ENCODE data around the gene FAM177A1. TPM values are rescaled to one million over a fixed set of nuclear protein-coding genes. Genes with fewer than 3 reads are reported as not detected.

Gene FAM177A1
- total and polyA plus RNA-seq, 10 of the 15 experiments (the other 5 are each of a cell fraction or from before 2014, with no cell fraction given) = 5.3 to 38.6 (median 20.7) TPM

DNA sequence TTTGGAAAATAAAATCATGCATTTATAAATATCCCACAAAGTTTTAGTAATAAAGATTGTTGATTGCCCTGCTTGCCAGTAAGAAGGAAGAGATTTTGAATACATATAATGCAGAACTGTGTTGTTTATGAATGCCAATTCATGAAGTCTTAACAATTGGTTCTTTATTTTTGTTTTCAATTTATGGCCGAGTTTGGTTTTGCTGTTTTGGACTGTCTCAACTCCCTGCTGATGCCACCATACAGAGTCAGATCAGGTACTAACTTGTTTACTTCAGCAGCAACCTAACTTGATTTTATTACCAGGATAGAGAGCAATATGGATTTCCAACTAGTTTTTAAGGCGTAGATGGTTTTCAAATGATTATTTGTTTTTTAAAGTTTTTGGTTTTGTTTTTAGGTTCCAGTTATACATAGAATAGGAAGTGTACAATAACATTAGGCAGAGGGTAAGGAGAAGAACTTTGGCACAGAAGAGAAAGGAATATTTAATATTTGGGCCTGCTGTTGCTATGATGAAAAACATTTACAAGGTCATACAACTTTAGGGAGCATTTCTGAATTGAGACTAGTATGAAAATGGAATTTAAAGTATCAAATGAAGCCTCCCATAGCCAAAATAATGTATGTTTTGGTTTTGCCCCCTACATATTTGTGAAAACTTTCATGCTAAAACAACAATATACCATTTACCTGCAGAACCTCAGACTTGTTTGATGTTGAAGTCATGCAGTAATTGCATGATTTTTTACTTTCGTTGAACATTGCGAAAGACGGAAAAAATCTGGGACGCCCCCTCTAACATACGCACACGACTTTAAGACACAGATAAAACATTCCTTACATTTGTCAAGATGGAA lies 904 bp upstream of the FAM177A1 start (continued):
- TF ChIP-seq, protein P1, sequence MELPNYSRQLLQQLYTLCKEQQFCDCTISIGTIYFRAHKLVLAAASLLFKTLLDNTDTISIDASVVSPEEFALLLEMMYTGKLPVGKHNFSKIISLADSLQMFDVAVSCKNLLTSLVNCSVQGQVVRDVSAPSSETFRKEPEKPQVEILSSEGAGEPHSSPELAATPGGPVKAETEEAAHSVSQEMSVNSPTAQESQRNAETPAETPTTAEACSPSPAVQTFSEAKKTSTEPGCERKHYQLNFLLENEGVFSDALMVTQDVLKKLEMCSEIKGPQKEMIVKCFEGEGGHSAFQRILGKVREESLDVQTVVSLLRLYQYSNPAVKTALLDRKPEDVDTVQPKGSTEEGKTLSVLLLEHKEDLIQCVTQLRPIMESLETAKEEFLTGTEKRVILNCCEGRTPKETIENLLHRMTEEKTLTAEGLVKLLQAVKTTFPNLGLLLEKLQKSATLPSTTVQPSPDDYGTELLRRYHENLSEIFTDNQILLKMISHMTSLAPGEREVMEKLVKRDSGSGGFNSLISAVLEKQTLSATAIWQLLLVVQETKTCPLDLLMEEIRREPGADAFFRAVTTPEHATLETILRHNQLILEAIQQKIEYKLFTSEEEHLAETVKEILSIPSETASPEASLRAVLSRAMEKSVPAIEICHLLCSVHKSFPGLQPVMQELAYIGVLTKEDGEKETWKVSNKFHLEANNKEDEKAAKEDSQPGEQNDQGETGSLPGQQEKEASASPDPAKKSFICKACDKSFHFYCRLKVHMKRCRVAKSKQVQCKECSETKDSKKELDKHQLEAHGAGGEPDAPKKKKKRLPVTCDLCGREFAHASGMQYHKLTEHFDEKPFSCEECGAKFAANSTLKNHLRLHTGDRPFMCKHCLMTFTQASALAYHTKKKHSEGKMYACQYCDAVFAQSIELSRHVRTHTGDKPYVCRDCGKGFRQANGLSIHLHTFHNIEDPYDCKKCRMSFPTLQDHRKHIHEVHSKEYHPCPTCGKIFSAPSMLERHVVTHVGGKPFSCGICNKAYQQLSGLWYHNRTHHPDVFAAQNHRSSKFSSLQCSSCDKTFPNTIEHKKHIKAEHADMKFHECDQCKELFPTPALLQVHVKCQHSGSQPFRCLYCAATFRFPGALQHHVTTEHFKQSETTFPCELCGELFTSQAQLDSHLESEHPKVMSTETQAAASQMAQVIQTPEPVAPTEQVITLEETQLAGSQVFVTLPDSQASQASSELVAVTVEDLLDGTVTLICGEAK (IDR thresholded peaks at IDR 0.05; ENCODE audit: borderline replicate concordance) = no peak
- TF ChIP-seq SIX5 (IDR thresholded peaks at IDR 0.05; ENCODE audit: low read depth, low read length, severe bottlenecking) (no peak), ZNF217 (IDR thresholded peaks at IDR 0.05) (no peak), FOS (IDR thresholded peaks at IDR 0.05; ENCODE audit: borderline replicate concordance, extremely low read depth, insufficient read length) (no peak), KLF5 (IDR thresholded peaks at IDR 0.05; ENCODE audit: partially characterized antibody) (no peak)

DNA sequence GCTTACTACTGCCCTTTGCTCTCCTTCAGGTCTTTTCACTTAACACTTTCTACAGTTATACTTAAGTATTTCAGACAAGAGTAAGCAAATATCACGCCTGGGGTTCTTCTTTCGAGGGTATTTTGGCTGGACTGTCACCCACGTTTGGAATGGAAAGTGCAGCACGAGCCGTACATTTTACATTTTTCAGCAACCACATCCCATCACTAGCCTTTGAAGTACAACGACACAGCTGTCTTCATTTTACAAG lies 349 bp upstream of the FAM177A1 start:
- SMC1A ChIA-PET (ENCODE audit: uncharacterized antibody, unreplicated experiment) = interaction anchor here (0.6 to 2.2 kb wide), 4 partner anchors 15 to 371 kb away, joined by 3 to 7 read pairs (median 4); partner anchors contain the start of gene PPP2R3C
- in situ Hi-C loops (cut with MboI) = loop anchor here (10.0 kb wide), 1 partner anchor 369 kb away; no protein-coding TSS in a partner anchor
- no peaks in the 10 kb centered on the region for H3K36me3 ChIP-seq (ENCODE audit: control insufficient read depth in 2 of 2, insufficient read depth in 2 of 2, low read length in 1 of 2)
- TF ChIP-seq SMAD1 (IDR thresholded peaks at IDR 0.05; ENCODE audit: low read depth, partially characterized antibody) (peak; percentile 78), EP300 (IDR thresholded peaks at IDR 0.05; ENCODE audit: borderline replicate concordance in 1 of 2, control insufficient read depth in 1 of 2, low read depth in 2 of 2, low read length in 2 of 2) (peak in 1 of 2 experiments; percentile 21; a peak in 1 of 4 replicates), BHLHE40 (IDR thresholded peaks at IDR 0.05; ENCODE audit: borderline replicate concordance in 1 of 2, low read depth in 2 of 2, low read length in 1 of 2) (peak in 1 of 2 experiments; percentile 70; a peak in 1 of 4 replicates), EZH2 (IDR thresholded peaks at IDR 0.05; ENCODE audit: borderline replicate concordance, control insufficient read depth, low read depth, low read length) (no peak), POU2F2 (IDR thresholded peaks at IDR 0.05; ENCODE audit: borderline replicate concordance, low read depth, low read length) (no peak), CHD2 (IDR thresholded peaks at IDR 0.05; ENCODE audit: borderline replicate concordance, low read depth, low read length) (0 out of 2 replicates have a peak, but pooled peaks have one; percentile 6)
- TF ChIP-seq, protein P2, sequence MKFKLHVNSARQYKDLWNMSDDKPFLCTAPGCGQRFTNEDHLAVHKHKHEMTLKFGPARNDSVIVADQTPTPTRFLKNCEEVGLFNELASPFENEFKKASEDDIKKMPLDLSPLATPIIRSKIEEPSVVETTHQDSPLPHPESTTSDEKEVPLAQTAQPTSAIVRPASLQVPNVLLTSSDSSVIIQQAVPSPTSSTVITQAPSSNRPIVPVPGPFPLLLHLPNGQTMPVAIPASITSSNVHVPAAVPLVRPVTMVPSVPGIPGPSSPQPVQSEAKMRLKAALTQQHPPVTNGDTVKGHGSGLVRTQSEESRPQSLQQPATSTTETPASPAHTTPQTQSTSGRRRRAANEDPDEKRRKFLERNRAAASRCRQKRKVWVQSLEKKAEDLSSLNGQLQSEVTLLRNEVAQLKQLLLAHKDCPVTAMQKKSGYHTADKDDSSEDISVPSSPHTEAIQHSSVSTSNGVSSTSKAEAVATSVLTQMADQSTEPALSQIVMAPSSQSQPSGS (IDR thresholded peaks at IDR 0.05; ENCODE audit: low read length) = peak; percentile 65; the same call in 1 of the 2 replicates

More for the DNA sequence above, 349 bp upstream of the FAM177A1 start:
- Histone ChIP-seq H3K4me2 (ENCODE audit: control insufficient read depth, insufficient read depth) (peak overlapping the region; percentile 68), H4K20me1 (ENCODE audit: control insufficient read depth, insufficient read depth) (no peaks in the 10 kb centered on the region), H3K27me3 (replicated peaks in 1 of 2; ENCODE audit: control insufficient read depth in 2 of 2, insufficient read depth in 2 of 2, low read length in 1 of 2) (no peaks in the 10 kb centered on the region), H3K27ac (ENCODE audit: control insufficient read depth, insufficient read depth) (peak overlapping the region; percentile 67), H3K9ac (ENCODE audit: control insufficient read depth, insufficient read depth, low read length) (peak overlapping the region; percentile 73), H3K4me1 (ENCODE audit: control insufficient read depth, insufficient read depth, low read length) (peaks cover 6% of the 10 kb centered on the region; the same call in 1 of the 2 replicates), H3K79me2 (ENCODE audit: control insufficient read depth, insufficient read depth, low read length) (peaks cover 3% of the 10 kb centered on the region), H2AFZ (ENCODE audit: control insufficient read depth, low read depth, low read length) (peak overlapping the region; percentile 54), H3K9me3 (replicated peaks; ENCODE audit: control insufficient read depth, insufficient read depth, low read length) (no peaks in the 10 kb centered on the region), H3K4me3 (peak overlapping the region; percentile 80)
- intact Hi-C loops (cut with micrococcal nuclease; ENCODE audit: unreplicated experiment) = loop anchor here (1.0 to 5.0 kb wide), 4 partner anchors 63 to 372 kb away; partner anchors contain the start of genes PRORP and SRP54
- ATAC-seq (no peak), DNase-seq (ENCODE audit: low read depth, low spot score) (no peak), FAIRE-seq (no peak)
- CTCF ChIA-PET = interaction anchor here (0.9 to 3.1 kb wide), 3 partner anchors 63 to 370 kb away, joined by 3 to 20 read pairs (median 4); partner anchors contain the start of gene SRP54
- RAD21 ChIA-PET (ENCODE audit: unreplicated experiment) = interaction anchor here (0.8 to 2.1 kb wide), 11 partner anchors 16 to 376 kb away, joined by 3 to 29 read pairs (median 4); partner anchors contain the start of genes BAZ1A, PPP2R3C and SRP54
- POLR2A ChIA-PET = interaction anchor here (0.8 to 3.5 kb wide), 11 partner anchors 48 to 371 kb away, joined by 3 to 37 read pairs (median 4); partner anchors contain the start of genes BAZ1A, PPP2R3C, PRORP and SRP54
- WGBS (ENCODE audit: insufficient coverage, insufficient replicate concordance, low lambda C conversion rate, missing lambda C conversion rate) = 0% methylated on average over 6 of the region's 6 CpGs
- no TSS peak for BruUV-seq (replicated peaks)

Data from GM12878 (cell line).